ENCODE data around the gene CYB5R3. TPM values are rescaled to one million over a fixed set of nuclear protein-coding genes. Genes with fewer than 3 reads are reported as not detected.
"Not testable (repeated sequence)": the region's sequence is repeated elsewhere in the genome, so short reads cannot be mapped to it uniquely, and the experiment has no call there.

CYB5R3 gene
- polyA plus RNA-seq, 1 of the 3 experiments (the other 2 are of a cell fraction) = 106 TPM

GRCh38 chr22:42574046-42574445 is 75.1 kb downstream of the CYB5R3 start:
- H3K27ac ChIP-seq (ENCODE audit: low read depth in 2 of 2, low read length in 1 of 2); DNase-seq; H3K36me3 ChIP-seq (replicated peaks in 1 of 2; ENCODE audit: control insufficient read depth in 1 of 2, insufficient read depth in 2 of 2, low read length in 1 of 2); H3K27me3 ChIP-seq (ENCODE audit: insufficient read depth); H3K4me2 ChIP-seq; H2AFZ ChIP-seq (ENCODE audit: low read depth); H4K20me1 ChIP-seq (ENCODE audit: insufficient read depth); CTCF ChIA-PET; H3K4me3 ChIP-seq (ENCODE audit: low read depth in 2 of 2, low read length in 1 of 2); POLR2A ChIA-PET; H3K9me3 ChIP-seq; H3F3A ChIP-seq (replicated peaks; ENCODE audit: insufficient read depth); H3K4me1 ChIP-seq (ENCODE audit: control insufficient read depth in 1 of 2, insufficient read depth in 2 of 2, low read depth in 1 of 2, low read length in 1 of 2); H3K79me2 ChIP-seq (ENCODE audit: insufficient read depth); H3K9me2 ChIP-seq; H3K9ac ChIP-seq: not testable (repeated sequence)
- WGBS (ENCODE audit: low lambda C conversion rate) = no CpG with 5 or more reads among the region's 1 CpG

GRCh38 chr22:42571068-42571467 is 78.1 kb downstream of the CYB5R3 start:
- H2AFZ ChIP-seq (ENCODE audit: low read depth); H3K27ac ChIP-seq (ENCODE audit: low read depth in 2 of 2, low read length in 1 of 2); H3K4me3 ChIP-seq (ENCODE audit: low read depth in 2 of 2, low read length in 1 of 2); H4K20me1 ChIP-seq (ENCODE audit: insufficient read depth); H3K79me2 ChIP-seq (ENCODE audit: insufficient read depth); POLR2A ChIA-PET; H3K4me1 ChIP-seq (ENCODE audit: control insufficient read depth in 1 of 2, insufficient read depth in 2 of 2, low read depth in 1 of 2, low read length in 1 of 2); CTCF ChIA-PET; H3K9ac ChIP-seq; H3K9me3 ChIP-seq; H3K27me3 ChIP-seq (ENCODE audit: insufficient read depth); H3K9me2 ChIP-seq; H3K36me3 ChIP-seq (replicated peaks in 1 of 2; ENCODE audit: control insufficient read depth in 1 of 2, insufficient read depth in 2 of 2, low read length in 1 of 2); DNase-seq; H3K4me2 ChIP-seq; H3F3A ChIP-seq (replicated peaks; ENCODE audit: insufficient read depth): not testable (repeated sequence)
- no CpG with 5 or more reads among the region's 12 CpGs for WGBS (ENCODE audit: low lambda C conversion rate)

DNA sequence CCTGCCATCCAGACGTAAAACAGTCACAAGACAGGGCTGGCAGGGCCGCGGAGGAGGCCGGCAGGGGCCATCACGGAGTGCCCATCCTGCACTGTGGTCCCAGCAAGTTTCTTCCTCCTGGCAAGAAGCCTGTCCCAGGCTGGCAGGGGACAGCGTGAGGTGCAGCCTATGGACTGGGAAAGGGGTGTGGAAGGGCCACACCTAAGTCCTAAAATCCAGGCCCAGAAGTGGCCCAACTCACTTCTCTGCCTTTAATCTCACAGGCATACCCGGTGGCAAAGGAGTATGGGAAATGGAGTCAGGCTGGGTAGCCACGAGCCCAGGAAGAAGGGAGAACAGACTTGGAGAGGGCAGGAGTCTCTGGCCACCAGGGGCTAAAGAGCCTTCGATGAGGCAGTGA is 78.6 kb downstream of the CYB5R3 start:
- H3K9ac ChIP-seq; H3K9me2 ChIP-seq; H2AFZ ChIP-seq (ENCODE audit: low read depth); H3K4me1 ChIP-seq (ENCODE audit: control insufficient read depth in 1 of 2, insufficient read depth in 2 of 2, low read depth in 1 of 2, low read length in 1 of 2); H3K27ac ChIP-seq (ENCODE audit: low read depth in 2 of 2, low read length in 1 of 2); POLR2A ChIA-PET; H3K36me3 ChIP-seq (replicated peaks in 1 of 2; ENCODE audit: control insufficient read depth in 1 of 2, insufficient read depth in 2 of 2, low read length in 1 of 2); H3K27me3 ChIP-seq (ENCODE audit: insufficient read depth); H3K4me2 ChIP-seq; H4K20me1 ChIP-seq (ENCODE audit: insufficient read depth); H3K4me3 ChIP-seq (ENCODE audit: low read depth in 2 of 2, low read length in 1 of 2); DNase-seq; H3K79me2 ChIP-seq (ENCODE audit: insufficient read depth); H3F3A ChIP-seq (replicated peaks; ENCODE audit: insufficient read depth); H3K9me3 ChIP-seq: not testable (repeated sequence)
- WGBS (ENCODE audit: low lambda C conversion rate) = 88% methylated on average over 5 of the region's 9 CpGs
- CTCF ChIA-PET = interaction anchor here (1.2 kb wide), 1 partner anchor 10 kb away, joined by 3 read pairs; no protein-coding TSS in a partner anchor

- H3K4me2 ChIP-seq; H3K9ac ChIP-seq; H3K79me2 ChIP-seq (ENCODE audit: insufficient read depth); H2AFZ ChIP-seq (ENCODE audit: low read depth); DNase-seq; H3K4me1 ChIP-seq (ENCODE audit: control insufficient read depth in 1 of 2, insufficient read depth in 2 of 2, low read depth in 1 of 2, low read length in 1 of 2); H3K27ac ChIP-seq (ENCODE audit: low read depth in 2 of 2, low read length in 1 of 2); H4K20me1 ChIP-seq (ENCODE audit: insufficient read depth); H3K4me3 ChIP-seq (ENCODE audit: low read depth in 2 of 2, low read length in 1 of 2); CTCF ChIA-PET; H3K9me2 ChIP-seq; H3F3A ChIP-seq (replicated peaks; ENCODE audit: insufficient read depth); H3K9me3 ChIP-seq; H3K36me3 ChIP-seq (replicated peaks in 1 of 2; ENCODE audit: control insufficient read depth in 1 of 2, insufficient read depth in 2 of 2, low read length in 1 of 2); H3K27me3 ChIP-seq (ENCODE audit: insufficient read depth): not testable (repeated sequence)
- POLR2A ChIA-PET = interaction anchor here (0.9 kb wide), 2 partner anchors 12 to 28 kb away, joined by 3 to 5 read pairs; no protein-coding TSS in a partner anchor
- 92% methylated on average over 3 of the region's 6 CpGs for WGBS (ENCODE audit: low lambda C conversion rate)
Observed at GRCh38 chr22:42567950-42568349, 81.2 kb downstream of the CYB5R3 start.

Small RNA genes lying within 50 kb of the gene (small RNA-seq; reads per million reads assigned to genes)
- gene RNU6-513P = 0 reads per million in 7 experiments

Other genes with a start within 250 kb of the CYB5R3 start
- 0.02 TPM in 1 of 2 replicates, not detected in the other for gene NFAM1, start 217.0 kb downstream of the CYB5R3 start, polyA plus RNA-seq (2012; rRNA removed)
- gene RRP7A, start 129.6 kb downstream of the CYB5R3 start, polyA plus RNA-seq (2012; rRNA removed) = 16.6 and 17.6 TPM in 2 replicates
- gene SERHL2, start 95.4 kb downstream of the CYB5R3 start, polyA plus RNA-seq (2012; rRNA removed) = 3.1 and 3.8 TPM in 2 replicates
- gene POLDIP3, start 34.5 kb downstream of the CYB5R3 start, polyA plus RNA-seq (2012; rRNA removed) = 18.8 and 21.6 TPM in 2 replicates
- gene ATP5MGL, start 8.8 kb downstream of the CYB5R3 start, polyA plus RNA-seq (2012; rRNA removed) = not detected in 2 replicates
- gene A4GALT, start 71.5 kb upstream of the CYB5R3 start, polyA plus RNA-seq (2012; rRNA removed) = 5.2 and 9.5 TPM in 2 replicates
- gene ARFGAP3, start 207.9 kb upstream of the CYB5R3 start, polyA plus RNA-seq (2012; rRNA removed) = 12.6 and 16.6 TPM in 2 replicates

All from SK-N-SH (cell line).